ENCODE measurements around the gene POLA1.

The POLA1 gene

DNA sequence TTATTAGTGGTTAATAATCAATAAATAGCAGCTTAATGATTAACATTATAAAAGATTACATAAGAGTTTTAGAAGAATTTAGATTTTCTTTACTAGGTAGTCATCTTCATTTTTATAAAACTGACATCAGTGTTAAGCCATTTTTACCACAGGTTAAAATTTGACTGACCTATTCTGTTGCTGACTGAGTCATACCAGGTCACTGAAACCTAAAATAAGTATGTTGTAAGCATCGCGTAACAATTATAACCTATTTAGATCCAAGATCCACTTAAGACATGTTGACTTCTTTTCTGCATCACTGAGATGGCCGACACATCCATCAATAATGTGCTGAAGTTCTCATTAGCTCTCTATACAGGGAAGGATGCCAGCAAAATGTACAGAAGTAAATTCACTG, 285.4 kb downstream of the POLA1 start:
- no peak for DNase-seq (ENCODE audit: low spot score)

DNA sequence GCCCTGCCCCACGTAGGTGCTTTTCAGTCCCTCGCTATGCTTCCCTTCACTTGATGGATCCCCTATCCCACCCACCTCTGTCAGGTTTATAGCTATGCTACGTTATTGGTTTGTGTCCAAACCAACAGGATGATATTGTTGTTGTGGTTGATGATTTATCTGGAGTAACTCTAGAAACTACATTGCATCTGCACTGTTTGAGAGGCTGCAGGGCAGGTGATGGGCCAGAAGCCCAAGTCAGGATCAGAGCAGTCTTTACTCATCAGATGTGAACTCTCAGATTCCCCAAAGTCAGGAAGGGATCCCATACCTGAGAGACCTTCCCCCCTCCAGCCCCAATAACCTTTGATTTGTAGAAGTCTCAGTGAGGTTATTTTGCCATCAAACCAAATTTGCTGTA, 287.3 kb downstream of the POLA1 start:
- no peak for DNase-seq (ENCODE audit: low spot score)

DNA sequence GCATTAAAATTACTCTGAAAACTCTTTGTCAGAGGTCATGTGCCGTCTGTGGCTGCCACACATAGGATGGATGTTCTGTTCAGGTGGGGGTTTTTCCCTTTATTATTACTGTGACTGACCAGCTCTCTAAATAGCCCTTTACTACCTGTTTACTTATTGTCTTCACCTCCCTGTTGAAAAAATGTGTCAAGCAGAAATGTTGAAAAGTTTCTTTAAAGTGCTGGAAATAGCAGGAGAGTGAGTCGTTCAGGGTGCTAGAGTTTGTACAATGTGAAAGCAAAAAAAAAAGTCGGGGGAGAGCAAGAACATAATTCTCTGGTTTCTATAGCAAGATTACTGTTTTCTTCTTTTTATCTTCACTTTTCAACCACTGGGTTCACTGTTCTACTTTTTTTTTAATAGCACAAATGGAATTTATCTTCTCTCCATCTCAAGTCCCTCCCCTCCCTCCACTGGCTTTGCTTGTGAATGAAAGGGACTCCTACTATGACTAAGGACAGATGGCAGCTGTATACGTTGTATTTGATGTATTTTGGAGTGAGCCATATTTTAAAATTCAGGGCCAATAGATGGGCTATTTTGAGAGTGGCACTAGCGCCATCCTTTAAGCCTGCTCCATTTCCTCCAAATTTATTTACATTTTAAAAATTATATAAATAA, 288.7 kb downstream of the POLA1 start:
- no peak for DNase-seq (ENCODE audit: low spot score)

DNA sequence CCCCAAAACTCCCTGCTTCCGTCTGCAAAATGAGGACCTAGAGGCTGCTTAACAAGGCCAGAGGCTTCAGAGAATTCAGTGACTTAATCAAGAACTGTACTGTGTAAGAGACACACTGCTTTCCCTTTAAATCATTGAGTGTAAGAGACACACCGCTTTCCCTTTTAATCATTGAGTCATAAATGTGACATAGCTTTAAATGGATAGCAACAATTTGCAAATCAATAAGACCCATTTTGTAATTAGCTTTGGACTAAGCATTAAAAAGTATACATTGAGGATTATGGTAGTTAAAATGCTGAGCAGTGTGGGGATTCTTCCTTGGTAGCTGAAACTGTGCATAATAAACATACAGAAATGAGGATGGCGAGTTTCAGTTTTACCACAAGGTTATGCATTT, 290.2 kb downstream of the POLA1 start:
- DNase-seq (ENCODE audit: low spot score) = no peak

DNA sequence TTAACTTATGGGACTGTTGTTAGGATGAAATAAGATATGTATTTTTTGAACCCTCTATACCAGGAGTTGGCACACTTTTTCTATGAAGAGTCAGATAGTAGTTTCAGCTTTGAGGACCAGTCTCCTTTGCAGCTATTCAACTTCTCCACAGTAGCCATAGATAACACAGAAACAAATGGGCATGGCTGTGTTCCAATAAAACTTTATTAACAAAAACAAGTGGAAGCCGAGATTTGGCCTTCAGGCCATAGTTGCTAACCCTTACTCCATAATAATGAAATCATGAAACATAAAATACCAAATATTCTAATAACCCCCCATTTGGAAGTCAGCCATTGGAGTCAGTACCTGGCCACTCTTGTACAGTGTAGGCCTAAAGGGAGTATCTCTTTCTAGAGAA, 291.4 kb downstream of the POLA1 start:
- DNase-seq (ENCODE audit: low spot score) = no peak

DNA sequence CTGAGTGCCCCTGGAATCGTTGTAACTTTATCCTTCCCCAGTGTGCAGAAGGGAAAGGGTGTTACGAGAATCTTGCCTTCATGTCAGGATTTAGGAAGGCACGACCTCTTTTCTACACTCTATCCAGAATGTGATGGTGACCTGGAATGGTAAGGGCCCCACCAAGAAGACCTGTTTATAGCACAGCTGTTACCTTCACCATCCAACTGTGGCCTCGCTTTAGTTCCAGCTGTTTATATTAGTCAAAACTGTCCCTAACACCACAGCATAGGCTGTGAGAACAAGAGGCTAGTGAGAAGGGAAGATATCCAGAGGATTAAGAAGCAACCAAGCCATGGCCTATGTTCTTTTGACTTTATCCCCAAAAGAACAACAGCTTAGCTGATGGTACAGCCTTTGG, 294.0 kb downstream of the POLA1 start:
- no peak for DNase-seq (ENCODE audit: low spot score)

DNA sequence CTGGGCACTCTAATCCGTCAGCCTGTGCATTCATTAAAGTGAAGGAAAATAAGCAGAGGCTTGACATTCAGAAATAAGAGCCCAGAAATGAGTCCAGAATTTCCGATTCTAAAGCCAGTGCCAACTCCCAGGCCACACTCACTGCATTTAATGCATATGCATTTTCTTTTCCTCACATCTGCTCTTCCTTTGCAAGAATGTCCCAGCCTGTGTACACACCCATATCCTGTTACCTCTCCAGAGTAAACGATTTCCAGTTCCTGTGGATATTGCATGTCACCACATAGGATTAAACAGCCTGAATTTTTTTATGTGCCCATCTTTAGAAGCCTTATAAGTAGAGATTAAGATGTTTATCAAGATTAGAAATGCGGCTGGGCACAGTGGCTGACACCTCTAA, 294.6 kb downstream of the POLA1 start:
- DNase-seq (ENCODE audit: low spot score) = no peak

DNA sequence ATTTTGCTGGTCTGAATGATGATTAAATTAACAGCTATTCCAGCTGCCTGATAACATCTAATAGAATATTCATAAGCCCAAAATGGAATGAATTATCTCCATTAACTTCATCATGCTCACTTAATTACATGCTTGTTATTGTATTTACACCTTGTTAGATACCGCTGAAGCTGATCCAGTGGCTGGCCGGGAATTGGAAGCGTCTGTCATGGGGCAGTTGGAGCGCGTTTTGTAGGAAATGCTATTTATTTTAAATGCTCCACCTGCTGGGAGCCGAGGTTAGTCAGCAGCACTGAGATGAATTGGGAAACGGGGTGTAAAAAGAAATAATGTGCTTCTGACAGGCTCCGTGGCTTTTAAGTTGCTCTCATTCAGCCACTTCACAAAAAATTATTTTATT, 296.8 kb downstream of the POLA1 start:
- no peak for DNase-seq (ENCODE audit: low spot score)

DNA sequence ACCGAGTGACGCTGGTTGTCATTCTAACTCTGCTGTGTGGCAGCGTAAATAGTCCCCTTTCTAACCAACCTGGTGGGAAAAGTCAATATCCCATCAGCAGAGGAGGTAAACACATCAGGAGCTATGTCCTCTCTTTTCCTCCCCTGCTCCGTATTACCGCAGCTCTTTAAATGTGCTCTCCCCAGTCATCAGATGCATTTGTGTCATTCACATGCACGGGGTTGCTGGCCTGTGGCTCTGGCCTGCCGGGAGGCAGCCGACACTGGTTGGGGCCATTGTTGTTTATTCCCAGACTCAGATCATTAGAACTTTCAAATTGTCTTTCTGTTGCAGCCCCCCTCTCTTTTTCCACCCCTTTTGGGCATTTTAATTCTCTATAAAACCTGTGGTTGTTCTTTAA, 300.2 kb downstream of the POLA1 start:
- no peak for DNase-seq (ENCODE audit: low spot score)

DNA sequence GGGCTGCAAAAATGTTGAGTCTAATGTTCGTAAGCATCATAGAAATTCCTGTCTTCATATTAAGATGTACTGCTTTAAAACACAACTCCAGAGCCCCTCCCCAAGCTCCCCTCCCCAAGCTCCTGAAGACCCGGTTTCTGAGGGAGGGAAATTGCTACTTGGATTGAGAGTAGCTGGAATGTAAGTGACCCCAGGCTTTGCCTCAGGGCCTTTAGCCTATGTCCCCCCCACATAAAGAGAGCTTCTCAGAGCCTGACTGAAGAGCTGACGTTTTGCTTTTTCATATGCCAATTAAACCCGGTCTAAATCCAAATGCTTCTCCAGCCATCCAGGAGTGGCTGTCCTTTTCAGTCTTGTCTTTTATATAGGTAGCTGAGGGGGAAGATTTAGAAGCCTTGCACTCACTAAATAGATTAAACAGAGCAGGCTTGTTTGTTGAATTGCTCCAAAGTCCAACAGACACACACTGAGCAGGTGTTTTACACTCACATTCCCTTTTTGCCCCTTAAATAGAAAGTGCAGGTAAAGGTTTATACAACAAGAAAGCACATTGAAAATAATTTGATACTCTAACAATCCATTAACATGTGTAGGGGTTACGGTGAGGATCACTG, 302.5 kb downstream of the POLA1 start:
- DNase-seq (ENCODE audit: low spot score) = no peak

DNA sequence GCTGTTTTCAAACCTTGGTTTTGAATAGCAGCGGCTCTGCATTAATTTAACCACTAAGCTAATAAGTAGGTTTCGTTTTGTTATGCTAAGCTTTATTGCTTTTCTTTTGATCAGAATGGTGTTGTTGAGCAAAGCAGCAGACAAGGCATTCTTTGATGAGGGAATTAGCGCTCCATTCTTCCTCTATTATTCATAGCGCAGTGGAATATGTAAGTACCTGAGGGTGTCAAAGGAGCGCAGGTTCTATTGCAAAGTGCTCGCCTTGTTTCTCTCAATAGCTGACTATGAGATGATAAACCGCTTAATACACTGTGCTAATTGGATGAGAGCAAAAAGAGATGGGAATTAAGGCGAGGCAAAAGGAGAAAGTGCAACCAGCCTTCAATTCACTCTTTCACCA, 305.8 kb downstream of the POLA1 start:
- no peak for DNase-seq (ENCODE audit: low spot score)

DNA sequence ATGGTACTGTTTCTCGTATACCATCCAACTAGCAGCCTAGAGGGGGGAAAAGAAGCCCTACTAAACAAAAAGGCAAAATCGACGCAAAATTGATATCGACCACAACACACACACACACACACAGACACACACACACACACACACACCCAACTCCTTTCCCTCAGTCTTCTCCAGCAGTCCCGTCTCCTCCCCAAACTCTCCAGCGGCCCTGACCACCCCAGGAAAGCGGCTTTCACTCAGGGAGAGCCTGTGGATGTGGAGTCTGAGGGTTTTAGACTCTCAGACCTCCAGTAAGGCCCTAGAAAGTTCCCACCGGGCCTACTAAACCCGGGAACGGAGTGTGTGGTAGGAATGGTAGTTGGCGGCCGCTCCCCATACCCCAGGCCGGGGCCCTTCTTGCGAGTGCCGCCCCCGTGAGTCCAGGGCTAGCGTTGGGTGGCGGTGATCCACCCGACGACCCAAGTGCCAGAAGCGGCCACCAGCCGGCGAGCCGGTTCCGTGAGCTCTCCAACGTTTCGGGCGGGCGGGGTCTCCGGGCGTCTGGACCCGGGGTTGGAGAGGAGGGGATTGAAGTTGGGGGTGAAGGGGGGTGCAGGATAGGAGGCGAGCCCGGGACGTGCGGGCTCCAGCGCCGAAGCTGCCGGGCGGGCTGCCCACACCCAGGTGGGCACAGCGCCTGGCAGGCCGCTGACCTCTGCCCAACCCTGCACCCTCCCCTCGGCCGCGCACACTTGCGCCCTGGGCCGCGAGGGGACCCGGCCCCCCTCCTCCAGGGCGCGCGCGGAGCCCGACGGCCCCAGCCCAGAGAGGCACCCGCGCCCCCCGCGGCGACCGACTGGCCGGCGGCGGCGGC, 308.3 kb downstream of the POLA1 start:
- DNase-seq (ENCODE audit: low spot score) = no peak

DNA sequence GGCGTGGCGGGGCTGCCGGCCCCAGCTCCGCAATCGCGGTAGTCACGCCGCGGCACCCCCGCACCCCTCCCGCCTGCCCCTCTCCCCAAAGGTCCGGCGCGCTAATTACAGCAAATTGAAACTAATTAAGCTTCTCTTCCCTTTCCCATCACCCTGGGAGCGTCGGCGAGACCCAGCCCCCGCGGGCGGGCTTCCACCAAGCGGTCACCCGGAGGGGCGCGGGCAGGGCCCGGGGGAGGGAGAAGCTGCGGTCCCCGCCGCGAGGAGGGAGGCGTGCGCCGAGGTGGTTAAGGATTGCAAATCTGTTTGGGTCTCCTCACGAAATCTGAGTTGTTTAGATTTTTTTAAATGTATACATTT, 308.9 kb downstream of the POLA1 start:
- no peak for DNase-seq (ENCODE audit: low spot score)

DNA sequence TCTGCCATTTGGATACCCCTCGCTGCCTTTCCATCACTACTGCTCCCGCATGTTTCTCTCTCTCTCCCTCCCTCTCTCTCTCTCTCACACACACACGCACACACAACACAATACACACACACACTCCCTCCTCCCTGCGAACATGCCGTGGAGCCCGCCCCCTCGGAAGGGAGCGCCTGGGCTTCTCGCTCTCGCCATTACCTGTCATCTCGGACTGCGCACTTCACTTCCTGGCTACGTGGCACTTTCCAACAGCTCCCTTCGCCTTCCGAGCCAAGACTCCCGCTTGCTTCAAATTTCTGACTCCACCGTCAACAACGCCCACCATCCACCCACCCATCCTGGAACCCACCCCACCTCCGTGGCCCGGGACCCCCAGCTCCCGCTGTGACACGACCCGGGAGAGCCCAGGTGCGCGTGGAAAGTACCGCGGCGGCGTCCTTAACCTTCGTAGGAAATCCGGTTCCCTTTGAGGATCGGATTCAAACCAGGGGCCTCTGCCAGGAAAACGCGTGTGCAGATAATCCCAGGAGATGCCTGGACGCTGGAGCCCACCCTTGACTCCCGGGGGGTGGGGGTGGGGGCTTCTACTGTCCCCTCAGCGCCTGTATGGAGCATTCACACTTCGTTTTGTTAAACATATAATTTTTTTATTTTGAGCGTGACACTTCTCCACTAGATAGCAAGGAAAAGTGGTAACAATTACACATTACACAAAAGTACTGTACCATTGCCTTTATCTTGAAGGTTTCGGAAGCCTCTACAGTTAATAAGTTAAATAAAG, 309.5 kb downstream of the POLA1 start:
- DNase-seq (ENCODE audit: low spot score) = no peak

DNA sequence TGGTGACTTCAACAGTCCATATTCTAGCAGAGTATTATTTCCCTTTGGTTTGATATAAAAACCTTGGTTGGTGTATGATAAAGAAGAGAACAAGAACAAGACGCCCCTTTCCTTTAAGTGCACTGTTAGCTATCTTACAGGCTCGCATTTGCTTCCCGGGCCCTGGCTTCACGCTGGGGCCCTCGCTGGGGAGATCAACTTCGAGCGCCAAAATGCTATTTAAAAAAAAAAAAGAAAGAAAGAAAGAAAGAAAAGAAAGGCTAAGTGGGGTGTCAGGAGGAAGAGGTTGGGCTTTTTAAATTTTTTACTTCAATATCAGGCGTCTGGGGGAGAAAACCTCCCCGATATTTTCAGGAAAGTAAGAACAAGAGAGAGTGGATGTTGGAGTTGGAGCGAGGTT, 310.3 kb downstream of the POLA1 start:
- DNase-seq (ENCODE audit: low spot score) = no peak

DNA sequence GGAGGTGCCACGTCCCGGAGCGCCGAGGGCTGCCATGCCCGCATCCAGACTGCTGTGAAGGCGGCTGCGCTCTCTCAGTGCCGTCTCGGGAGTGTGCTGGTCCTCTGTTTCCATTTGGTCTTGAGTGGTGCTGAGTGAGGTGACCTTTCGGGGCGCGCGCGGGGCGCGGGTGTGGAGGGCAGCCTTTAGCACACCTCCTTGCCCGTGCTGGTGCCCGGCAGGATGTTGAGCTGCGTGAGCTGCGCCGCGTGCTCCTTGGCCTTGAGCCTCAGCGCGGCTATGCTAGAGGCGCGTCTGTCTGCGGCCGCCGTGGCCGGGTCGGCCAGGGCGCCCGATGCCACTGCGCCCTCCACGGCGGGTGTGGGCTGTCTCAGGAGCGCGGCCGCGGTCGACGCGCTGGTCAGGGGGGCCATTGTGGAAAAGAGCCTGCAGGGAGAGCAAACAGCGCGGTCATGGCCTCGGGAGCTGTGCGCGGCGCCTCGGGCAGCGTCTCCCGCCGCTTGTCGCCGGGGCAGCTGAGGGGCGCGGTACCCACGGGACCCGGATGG, 310.8 kb downstream of the POLA1 start:
- DNase-seq (ENCODE audit: low spot score) = no peak

DNA sequence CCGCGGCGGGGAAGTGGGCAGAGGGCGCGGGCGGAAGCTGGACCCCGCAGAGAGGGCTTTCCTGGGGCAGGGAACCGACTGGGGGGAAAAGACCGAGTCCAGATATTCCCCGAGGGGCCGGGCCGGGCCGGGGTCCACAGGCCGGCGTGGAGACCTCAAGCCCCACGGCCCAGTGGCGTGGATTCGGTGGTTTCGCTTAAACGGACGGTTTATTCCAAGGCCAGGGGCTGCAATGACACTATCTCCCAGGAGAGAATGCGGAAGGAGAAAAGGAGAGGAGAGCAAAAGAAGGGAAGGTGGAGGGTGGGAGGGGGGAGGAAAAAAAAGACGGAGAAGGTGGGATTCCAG, 311.3 kb downstream of the POLA1 start:
- no peak for DNase-seq (ENCODE audit: low spot score)

DNA sequence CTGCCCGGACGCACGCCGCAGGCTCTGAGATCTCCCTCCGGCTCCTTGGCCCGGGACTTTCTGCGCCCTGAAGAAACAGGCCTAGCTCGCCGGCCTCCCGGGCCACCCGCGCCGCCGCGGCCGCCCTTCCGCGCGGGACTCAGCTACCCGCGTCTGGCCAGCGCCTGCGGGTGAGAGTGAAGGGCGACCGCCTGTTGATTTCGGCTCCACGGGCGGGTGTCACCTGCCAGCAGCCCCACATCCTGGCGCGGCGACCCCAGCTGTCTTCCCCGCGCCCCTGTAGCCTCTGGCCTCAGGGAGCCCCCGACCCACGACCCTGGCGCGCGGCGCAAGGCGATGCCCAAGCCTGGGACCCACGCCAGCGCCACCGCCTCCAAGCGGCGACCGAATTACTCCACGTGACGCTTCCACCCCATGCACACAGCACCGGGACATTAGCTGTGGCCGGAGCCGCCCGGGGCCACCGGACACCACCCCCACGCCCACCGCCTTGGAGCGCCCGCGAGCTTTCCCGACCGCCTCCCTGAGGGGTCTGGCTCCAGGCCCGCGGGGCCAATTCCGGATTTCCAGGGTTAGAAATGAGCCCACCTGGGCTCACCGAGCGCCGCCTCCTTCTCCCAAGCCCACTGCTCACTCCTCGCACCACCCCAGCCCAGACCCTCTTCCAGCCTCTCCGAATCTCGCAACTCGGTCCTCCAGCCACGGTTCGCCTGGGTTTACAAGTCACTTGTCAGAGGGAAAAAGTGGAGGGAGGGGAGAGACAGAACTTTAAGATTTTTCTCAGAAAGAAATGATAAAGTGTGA, 311.9 kb downstream of the POLA1 start:
- DNase-seq (ENCODE audit: low spot score) = no peak

DNA sequence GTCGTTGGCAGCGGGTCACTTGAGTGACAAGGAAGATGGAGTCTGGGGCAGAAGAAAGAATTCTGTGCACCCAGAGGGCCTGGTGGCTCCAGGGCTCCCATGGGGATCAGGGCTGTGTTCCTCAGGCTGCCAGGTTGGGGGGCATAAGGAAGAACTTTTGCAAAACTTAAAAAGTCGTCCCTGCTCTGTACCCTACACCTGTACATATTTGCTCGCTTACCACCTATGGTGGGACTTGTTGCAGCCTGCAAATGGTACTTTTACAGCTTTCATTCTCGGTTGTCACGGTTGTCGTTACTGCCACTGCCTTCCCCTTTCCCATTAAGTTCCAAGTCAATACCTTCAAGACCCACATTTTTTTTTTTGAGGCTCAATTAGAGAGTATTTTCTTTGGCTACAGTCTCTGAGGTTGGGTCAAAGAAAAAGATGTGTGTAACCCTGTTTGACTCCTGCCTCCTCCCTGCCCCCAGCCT, 312.9 kb downstream of the POLA1 start:
- no peak for DNase-seq (ENCODE audit: low spot score)

DNA sequence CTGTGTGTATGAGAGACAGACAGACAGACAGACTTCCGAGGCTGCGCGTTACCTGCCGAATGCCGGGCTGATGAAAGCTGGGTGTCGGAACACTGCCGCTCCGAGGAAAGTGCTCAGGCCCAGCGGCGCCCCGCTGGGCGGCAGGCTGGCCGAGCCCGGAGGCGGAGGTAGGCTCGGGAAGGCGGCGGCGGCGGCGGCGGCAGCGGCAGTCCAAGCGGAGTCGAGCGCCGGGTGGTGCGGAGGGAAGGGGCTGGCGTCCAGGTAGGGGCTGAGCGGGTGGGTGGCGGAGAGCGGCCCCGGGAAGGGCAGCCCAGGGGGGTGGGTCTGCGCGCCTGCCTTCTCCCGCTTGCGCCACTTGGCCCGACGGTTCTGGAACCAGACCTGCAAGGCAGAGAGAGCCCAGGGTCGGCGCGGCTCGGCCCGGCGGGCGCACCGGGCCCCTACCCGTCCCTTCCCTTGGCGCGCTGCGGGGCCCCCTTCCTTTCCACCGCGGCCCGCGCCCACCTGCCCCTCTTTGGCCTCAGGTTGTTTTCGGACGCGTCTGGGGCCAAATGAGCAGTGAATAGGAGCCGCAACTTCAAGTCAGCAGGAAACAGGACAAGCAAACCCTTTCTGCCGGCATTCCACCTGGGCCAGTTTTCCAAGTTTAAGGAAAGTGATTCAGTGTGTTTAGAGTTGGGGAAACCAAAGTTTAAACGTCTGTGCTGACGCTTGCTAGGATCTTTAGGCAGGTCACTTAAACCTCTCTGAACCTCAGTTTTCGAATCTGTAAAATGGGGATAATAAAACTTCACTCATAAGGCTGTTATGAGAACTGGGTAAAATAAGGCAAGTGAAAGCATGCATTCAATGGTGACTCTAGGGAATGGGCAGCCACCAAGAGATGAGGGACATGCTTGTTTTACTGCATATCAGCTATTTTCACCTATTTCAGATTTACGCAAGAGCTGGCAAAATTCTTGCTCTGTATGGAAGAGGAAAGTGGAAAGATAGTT, 313.6 kb downstream of the POLA1 start:
- no peak for DNase-seq (ENCODE audit: low spot score)
